GM12873 (cell line): ENCODE measurements around the gene TRABD2A.
A peak's percentile ranks its signal among the peaks of the same experiment; 100 is the strongest.

Experiments
- TF ChIP-seq, protein P1 (sequence below): IDR thresholded peaks from 2 replicates; pipeline ENCODE4 v1.5.1; 2012; ENCODE audit warnings: low read depth, mild to moderate bottlenecking, moderate library complexity, low read length, control low read depth; ENCODE audit not compliant: insufficient read depth; ENCODE audit errors: missing control alignments

Gene TRABD2A

DNA sequence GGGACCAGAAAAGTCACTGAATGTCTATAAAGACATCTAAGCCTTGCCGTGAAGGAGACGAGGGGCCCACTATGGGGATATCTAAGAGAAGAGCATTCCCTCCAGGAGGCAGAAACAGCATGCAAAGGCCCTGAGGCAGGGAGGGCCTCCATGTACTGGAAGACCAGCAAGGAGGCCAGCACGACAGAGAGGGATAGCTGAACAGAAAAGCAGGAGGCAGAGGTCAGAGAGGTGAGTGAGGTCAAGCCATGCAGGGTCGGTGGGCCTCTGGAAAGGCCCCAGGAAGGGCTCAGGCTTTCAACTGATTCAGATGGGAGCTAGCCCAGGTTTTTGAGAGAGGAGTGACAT lies 5.7 kb downstream of the TRABD2A start:
- TF ChIP-seq, protein P1, sequence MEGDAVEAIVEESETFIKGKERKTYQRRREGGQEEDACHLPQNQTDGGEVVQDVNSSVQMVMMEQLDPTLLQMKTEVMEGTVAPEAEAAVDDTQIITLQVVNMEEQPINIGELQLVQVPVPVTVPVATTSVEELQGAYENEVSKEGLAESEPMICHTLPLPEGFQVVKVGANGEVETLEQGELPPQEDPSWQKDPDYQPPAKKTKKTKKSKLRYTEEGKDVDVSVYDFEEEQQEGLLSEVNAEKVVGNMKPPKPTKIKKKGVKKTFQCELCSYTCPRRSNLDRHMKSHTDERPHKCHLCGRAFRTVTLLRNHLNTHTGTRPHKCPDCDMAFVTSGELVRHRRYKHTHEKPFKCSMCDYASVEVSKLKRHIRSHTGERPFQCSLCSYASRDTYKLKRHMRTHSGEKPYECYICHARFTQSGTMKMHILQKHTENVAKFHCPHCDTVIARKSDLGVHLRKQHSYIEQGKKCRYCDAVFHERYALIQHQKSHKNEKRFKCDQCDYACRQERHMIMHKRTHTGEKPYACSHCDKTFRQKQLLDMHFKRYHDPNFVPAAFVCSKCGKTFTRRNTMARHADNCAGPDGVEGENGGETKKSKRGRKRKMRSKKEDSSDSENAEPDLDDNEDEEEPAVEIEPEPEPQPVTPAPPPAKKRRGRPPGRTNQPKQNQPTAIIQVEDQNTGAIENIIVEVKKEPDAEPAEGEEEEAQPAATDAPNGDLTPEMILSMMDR = no peak

DNA sequence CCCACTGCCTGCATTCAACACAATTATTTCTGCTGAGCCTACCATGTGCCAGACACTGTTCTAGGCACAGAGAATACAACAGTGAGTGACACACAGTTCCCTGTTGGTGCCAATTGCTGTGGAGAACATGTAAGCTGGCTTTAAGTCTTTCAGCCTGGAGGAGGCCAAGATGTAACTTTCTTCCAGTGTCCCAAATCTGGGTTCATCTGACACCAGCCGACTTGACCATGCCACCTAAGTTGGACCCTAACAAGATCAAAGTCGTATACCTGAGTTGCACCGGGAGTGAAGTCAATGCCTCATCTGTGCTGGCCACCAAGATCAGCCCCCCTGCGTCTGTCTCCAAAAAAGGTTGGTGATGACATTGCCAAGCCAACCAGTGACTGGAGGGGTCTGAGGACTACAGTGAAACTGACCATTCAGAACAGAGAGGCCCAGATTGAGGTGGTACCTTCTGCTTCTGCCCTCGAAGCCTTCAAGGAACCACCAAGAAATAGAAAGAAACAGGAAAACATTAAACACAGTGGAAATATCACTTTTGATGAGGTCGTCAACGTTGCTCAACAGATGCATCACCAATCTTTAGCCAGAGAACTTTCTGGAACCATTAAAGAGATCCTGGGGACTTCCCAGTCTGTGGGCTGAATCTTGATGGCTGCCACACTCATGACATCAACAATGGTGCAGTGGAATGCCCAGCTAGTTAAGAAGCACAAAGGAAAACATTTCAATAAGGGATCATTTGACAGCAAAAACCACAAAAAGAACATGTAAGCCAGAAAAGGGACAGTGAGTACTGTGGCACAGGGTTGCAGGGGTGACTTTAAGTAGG lies 6.3 kb downstream of the TRABD2A start:
- TF ChIP-seq, protein P1 = no peak

DNA sequence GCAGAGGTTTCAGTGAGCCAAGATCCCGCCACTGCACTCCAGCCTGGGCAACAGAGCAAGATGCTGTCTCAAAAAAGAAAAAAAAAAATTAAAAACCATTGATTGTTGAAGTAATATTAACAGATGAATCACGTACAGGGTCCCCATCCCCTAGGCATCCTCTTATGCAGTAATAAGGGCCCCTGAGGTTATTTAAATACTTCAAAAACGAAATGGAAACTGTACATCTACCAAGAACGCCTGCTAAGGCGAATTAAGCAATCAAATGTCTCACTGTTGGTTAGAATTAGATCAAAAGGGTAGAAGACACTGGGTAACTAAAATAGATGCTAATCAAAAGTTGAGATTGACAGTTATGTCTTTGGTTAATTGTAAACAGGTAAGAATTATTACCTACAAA lies 7.5 kb downstream of the TRABD2A start:
- TF ChIP-seq, protein P1 = no peak

DNA sequence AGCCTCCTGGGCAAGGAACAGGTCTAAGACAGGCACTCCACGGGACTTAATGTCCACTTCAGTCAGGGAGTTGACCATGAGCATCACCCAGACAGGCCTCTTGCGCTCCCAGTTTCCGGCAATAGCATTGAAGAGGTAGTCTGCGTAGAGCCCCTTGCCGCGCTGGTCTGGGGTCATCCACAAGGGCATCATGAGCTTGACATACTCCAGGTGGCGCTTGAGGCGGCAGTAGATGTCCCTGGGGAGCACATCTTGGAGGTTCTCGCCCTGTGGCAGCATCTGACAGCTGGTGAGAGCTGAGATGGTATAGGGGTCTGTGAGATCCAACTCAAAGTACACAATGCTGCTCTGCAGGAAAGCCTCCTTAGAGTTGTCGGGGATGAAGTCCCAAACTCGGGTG lies 10.6 kb downstream of the TRABD2A start:
- TF ChIP-seq, protein P1 = peak; percentile 30

DNA sequence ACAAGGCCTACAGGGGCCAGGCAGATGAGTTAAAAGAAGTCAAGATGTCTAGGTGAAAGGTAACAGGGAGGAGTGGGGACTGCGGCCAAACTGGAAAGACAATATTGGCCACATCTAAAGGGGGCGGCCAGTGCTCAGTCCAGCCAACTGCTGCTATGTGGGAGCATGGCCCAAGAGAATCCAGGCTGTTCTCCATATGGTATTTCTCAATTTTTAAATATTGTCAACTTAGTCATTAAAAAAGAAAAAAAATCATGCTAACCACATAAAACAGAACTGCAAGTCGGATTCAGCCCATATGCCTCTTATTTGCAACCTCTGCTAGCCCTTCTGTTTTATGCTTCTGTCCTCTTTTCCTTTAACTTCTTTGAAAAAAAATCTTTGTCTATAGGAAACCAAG lies 14.8 kb downstream of the TRABD2A start:
- TF ChIP-seq, protein P1 = no peak

DNA sequence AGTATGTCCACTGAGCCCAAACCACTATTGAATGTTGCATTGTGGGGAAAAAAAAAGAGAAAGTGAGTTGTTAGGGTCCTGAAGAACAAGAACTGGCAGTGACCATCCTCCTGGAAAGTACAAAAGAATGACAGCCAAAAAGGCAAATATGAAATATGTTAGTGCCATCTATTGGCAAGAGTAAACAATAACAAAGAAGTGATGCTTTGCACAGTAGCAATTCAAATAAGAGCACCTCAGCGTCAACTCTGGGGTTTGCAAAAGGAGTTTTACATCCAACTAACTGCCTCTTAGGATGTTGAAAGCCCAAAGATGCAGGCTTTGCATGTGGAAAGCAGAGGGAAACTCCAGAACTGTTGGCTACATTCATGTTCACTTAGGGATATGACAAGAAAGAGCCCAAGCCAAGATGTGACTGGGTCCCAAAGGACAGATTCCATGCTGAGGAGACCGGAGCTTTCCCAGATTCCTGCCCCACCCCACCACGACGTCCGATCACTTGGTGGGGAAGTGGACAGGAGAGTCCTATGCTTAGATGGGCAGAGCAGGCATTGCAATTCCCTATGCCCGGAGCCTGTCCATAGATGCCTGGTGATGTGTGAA lies 15.6 kb downstream of the TRABD2A start:
- TF ChIP-seq, protein P1 = peak; percentile 59

DNA sequence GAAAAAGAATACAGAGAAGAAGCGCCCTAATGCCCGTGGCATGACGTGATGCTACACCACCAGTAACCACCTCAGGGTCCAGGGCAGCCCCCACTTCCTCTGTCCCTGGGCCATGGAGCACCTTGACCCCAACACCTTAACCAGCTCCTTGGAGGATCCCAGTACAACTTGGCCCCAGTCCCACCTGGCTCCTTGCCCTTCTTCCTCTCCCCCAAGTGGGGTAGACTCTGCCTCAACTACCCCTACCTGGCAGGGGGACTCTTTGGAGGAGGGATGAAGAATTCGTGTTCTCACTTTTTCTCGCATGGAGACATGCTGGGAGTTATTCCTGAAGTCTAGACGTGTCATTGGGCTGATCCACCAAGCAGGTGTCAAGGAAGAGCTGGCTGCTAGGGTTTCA lies 18.9 kb downstream of the TRABD2A start:
- TF ChIP-seq, protein P1 = no peak
